Stimulated activated CD4-positive, alpha-beta T cell treated with anti-CD3 and anti-CD28 coated beads, Interleukin-4, amount 100 ng/mL, for 4 hours (primary cell): Measurements from ENCODE around the gene OGDHL.
"Not testable (repeated sequence)": the region's sequence is repeated elsewhere in the genome, so short reads cannot be mapped to it uniquely, and the experiment has no call there.

Experiments
- DNase-seq, 2 experiments: peaks; one replicate each; pipeline ENCODE4 v3.0.0-alpha.2; 2020

The OGDHL gene

DNA sequence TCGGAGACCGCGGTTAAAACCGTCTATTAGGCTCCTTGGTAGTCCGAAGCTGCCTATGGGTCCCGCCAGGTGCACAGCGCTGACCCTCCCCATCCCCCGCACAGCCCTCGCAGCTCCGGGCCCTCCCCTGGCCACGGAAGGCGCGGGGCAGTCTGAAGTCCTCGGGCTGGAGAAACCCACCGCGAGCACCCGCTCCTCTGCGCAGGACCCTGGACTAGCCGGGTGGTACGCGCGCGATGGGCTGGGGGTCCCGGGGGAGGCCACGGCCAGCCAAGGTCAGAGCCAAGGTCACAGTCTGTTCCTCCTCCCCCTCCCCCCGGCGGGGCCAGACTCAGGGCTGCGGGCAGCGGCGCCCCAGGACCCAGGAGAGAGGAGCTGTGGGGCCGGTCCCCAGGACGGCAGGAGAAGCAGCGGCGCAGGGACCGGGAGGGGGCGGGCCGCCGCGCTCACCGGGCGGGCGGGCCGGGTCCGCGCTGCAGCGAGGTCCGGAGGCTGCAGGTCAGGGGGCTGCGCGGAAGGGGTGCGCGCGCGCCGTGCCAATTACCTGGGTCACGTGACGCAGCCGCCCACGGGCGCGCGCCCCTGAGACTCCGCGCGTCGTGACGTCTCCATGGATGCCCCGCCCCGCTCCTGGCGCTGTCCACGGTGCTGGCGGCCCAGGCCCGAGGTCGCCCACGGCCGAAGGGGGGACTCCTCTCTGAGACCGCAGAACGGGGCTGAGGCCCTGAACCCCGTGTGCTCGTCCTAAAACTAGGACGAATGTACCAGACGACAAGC is at the start of gene OGDHL:
OGDHL (minus strand) TSS at position 535 of the 777 bp plus-strand sequence. CDS start 3,731 bp downstream, outside the sequence.
- peak in 1 of 2 experiments; percentile 52 for DNase-seq

DNA sequence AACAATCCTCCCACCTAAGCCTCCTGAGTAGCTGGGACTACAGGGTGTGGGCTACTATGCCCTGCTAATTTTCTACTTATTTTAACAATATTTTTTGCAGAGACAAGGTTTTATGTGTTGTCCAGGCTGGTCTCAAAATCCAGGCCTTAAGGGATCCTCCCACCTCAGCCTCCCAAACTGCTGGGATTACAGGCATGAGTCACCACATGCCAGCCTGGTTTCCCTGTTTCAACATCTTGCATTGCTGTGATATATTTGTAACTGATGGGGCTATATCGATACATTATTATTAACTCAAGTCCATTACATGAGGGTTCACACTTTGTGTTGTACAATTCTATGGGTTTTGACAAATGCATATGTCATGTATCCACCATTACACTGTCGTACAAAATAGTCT is 41.9 kb upstream of the OGDHL start:
- DNase-seq: no peak

DNA sequence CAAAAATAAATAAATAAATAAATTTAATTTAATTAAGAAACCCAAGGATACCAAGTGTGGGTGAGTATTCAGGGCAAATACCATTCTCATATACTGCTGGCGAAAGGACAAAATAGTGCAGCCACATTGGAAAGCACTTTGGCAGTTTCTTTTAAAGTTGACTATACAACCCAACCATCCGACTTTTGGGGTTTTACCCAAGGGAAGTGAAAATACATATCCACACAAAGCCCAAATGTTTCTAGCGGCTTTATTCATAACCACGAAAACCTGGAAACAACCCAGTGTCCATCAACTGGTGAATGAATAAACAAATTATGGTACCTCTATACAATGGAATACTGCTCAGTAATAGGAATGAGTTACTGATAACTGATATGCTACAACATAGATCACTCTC is 36.2 kb upstream of the OGDHL start:
- DNase-seq: no peak

DNA sequence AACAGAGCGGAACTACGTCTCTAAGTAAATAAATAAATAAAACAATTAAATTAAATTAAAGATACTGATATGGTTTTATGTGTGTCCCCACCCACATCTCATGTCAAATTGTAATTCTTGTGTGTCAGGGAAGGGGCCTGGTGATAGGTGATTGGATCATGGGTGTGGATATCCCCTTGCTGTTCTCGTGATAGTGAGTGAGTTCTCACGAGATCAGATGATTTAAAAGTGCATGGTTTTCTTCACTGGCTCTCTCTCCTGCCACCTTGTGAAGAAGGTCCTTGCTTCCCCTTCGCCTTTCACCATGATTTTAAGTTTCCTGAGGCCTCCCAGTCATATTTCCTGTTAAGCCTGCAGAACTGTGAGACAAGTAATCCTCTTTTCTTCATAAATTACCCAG is 29.0 kb upstream of the OGDHL start:
- DNase-seq: no peak

DNA sequence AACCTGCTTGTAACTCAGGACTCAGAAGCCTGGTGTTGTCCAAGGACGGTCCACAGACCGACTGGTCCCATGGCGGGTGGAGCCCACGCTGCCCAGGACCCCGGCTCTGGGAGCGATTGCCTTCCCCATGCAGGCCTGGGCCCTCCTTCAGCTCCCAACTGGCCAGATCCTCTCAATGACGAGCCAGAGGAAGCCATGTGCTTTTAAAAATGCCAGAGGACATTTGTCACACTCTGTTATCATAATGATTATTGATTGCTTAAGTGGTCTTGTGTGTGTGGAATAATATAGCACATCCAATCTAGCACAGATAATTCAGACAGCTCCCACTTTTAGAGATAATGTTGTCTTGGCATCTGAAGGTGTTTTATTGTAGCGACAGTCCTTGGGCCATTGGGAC is 22.6 kb upstream of the OGDHL start:
- no peak for DNase-seq

DNA sequence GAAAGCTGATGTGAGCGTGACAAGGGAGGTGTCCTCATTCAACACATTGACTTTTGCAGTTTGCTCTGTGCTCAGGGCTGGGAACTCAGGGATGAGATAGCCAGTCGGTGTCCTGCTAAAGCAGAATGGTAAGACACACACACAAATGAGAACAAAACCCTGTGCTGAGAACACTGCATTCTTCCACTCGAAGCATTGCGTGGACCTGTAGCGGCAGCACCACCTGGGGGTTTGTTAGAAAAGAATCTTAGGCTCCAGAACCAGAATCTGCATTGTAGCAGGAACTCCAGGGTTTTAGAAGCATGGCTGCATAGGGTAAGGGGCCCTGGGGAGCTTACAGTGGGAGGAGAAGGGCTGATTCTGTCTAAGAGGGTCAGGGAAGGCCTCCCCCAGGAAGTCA is 21.5 kb upstream of the OGDHL start:
- no peak for DNase-seq

DNA sequence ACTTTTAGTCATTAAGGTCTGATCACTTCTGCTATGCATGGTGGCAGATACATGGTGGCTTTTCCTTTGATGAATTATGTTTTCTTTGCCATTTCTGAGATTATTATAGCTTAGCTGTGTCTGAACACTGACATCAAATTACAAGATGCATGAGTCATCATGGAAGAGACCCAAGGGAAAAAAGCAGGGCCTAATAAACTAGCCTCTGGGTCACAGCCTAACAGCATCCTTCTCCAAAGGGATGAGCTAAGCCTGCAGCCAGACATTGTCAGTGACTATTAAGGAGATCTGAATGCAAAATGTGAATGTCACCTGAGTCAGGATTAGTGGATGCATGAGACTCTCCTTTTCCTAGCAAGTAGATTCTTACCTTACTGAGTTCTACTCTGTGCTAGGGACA is 19.1 kb upstream of the OGDHL start:
- no peak for DNase-seq

DNA sequence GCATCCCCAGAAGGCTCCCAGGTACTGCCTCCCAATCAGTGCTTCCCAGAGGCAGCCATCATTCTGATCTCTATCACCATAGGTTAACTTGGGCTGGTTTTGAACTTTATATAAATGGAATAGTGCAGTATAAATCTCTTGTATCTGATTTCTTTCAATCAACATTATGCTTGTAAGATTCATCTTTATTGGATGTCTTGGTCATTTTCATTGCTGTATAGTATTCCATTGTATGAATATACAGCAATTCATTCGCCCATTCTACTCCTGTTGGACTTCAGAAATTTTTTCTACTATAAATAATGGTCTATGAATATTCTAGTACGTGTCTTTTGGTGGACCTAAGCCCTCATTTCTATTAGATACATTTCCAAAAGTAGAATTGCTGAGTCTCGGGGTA is 16.1 kb upstream of the OGDHL start:
- DNase-seq: no peak

DNA sequence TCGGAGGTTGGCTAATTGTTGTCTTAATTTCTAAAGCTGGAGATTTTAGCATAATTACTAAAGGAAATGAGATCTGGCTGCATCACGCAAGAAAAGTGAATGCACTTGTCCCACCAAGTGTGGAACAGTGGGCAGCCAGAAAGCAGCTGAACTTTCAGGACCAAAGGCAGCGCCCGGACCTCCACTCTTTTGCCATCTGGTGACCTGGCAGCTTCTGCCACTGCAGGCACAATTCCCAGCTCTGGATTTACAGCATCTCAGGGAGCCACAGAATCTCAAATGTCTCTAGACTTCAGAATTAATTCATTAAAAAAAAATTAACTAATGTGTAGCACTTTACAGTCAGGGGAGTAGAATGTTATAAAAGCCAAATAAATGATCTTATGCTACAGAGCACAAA is 14.7 kb upstream of the OGDHL start:
- DNase-seq: no peak

DNA sequence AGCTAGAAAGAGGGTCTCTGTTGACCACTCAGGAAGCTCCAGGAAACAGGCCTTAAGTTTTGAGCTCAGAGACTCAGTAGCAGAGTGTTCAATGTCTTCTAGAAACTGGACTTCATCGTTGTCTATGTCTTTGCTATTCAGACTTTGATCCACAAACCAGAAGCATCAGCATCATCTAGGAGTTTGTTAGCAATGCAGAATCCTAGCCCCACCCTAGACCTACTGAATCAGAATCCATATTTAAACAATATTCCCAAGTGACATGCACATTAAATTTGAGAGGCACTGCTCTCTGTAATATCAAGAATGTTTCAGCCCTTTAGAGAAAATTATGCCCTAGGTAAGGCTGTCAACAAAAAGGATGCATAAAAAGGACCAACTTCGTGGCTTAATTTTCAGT is 12.9 kb upstream of the OGDHL start:
- DNase-seq: no peak

DNA sequence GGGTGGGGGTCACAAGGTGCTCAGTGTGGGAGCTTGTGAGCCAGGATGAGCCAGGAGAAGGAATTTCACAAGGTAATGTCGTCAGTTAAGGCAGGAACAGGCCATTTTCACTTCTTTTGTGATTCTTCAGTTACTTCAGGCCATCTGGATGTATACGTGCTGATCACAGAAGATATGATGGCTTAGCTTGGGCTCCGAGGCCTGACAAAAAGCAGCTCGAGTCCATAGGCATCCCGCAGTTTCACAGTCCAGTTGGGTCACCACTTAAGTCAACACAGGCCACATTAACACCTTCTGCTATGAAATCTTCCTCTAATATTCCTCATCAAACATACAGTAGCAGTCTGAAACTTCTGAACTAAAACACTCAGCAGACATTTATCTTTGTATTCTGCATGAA is 10.8 kb upstream of the OGDHL start:
- not testable (repeated sequence) for DNase-seq

DNA sequence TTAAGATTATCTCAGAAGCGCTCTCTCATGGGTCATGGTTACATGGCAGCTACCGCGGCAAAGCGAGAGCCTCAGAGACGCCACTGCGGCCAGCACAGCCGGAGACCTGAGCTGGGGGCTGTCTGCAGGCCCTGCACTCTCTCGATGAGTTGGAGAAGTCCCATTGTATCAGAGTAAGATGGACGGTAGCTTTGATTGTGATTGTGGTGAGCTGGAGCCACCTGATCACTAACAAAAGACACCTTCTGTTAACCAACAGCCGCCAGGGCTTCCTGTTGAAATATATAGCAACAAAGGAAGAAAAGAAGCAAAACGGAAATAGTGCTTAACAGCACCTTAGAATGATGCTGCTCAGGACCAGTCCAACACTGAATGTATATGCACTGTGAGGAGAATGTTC is 8.9 kb upstream of the OGDHL start:
- DNase-seq: not testable (repeated sequence)

DNA sequence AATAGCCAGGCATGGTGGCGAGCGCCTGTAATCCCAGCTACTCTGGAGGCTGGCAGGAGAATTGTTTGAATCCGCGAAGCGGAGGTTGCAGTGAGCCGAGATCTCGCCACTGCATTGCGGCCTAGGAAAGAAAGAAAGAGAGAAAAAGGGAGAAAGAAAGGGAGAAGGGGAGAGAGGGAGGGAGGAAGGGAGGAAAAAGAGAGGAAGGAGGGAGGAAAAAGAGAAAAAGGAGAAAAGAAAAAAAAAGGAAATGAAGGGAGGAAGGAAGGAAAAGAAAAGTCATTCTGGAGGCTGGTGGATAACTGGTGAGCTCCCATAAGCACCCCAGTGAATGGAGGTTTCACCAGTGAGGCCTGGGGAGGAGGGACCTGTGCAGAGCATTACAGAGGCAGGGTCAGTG is 7.6 kb upstream of the OGDHL start:
- DNase-seq: no peak

DNA sequence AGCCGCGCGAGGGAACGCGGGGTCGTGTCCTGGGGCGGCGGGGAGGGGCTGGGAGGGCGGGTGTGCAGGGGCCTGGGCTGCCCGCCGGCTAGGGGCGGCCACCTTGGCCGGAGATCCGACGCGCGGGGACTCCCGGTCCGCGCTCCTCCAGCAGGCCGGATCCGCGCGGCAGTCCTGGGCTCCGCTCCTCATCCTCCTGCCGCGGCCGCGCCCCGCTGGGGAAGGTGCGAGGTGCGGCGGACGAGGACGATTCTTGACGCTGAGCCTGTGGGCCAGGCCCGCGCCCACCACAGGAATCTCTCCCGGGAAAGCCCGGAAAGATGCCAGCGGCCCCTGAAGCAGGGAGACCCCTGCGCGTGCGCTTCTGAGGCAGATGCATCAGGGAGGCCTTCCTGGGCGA is 6.6 kb upstream of the OGDHL start:
- no peak for DNase-seq

DNA sequence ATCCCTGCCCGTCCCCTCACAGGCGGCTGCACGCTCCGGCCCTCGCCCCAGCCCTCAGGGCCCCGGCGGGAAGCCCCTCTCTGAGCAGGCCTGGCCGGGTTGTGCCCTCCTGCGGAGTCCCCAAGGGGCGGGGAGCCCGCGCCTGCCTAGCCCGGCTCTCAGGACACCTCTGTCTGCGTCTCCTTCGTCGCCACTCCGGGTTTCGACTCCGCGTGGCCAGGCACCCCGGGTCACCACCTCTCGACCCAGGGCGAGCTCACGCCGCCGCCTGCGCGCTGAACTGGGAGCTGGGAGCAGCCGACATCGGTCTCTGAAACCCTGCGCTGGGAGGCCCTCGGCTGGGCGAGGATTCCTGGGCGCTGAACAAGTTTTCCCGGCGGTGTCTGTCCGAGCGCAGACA is 6.2 kb upstream of the OGDHL start:
- no peak for DNase-seq

DNA sequence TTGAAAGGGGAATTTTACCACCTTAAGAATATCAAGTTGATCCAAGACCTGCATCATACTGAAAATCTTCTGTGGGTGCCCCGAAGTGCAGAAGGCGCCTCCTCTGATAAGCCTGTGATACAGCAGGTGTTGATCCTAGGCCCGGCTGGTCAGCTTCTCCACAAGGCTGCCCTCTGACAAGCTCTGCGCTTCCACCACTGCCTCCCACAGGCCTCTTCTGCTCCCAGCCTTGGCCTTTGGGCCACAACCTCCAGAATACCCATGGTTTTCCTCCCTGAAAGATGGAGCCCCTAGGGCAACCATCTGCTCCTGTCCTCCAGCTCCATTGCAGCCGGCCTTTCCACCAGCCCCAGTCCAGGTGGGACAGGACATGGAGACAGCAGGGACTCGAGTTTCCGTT is 5.6 kb upstream of the OGDHL start:
- DNase-seq: no peak

DNA sequence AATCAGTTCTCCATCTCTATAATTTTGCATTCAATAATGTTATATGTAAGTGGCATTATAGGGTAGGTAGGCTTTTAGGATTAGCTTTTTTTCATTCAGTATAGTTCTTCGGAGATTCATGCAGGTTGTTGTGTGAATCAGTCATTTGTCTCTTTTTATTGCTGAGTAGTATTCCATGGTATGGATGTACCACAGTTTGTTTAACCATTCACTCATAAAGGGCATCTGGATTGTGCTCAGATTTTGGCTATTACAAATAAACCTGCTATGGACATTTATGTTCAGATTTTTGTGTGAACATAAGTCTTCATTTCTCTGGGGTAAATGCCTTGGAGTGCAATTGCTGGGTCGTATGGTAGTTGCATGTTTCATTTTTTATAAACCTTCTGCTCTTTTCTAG is 4.4 kb upstream of the OGDHL start:
- no peak for DNase-seq

DNA sequence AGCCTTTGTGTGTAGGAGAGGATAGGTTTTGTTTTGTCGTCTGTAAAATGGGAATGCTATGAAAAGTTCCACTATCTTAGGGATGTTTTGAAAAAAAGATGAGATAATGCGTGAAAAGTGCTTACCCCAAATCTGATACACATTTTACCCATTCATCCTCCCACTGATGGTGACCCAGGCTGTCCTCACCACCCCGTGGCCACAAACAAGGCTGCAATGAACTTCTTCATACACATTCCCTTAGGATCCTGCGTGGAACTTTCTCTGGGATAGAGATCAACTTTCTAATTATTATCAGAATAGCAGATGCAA is 399 bp upstream of the OGDHL start:
- DNase-seq: no peak

DNA sequence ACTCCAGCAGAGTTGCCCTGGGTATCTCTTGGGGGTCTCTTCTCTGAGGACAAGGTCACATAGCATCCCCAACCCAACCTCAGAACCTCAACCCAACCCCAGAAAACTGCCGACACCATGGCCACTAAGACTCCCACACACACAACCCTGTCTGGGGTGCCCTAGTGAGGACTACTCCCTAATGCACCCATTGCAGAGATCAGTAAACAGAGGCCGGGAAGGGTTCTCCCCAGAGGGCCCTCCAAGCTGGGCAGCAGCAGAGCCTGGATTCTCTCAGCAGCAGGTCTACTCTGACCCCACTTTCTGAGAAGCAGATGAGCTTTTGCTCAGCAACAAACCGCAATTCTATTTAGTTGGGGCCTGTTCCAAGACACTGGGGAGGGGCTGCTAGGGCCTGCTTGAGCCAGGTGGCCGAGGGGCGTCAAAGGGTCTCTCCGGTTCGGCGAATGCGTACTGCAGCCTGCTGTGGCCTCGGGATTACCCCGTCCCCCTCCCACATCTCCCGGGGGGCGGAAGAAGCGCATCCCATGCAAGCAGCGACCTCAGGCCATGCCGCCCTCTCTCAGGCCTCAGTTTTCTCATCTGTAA is 828 bp downstream of the OGDHL start:
- no peak for DNase-seq

DNA sequence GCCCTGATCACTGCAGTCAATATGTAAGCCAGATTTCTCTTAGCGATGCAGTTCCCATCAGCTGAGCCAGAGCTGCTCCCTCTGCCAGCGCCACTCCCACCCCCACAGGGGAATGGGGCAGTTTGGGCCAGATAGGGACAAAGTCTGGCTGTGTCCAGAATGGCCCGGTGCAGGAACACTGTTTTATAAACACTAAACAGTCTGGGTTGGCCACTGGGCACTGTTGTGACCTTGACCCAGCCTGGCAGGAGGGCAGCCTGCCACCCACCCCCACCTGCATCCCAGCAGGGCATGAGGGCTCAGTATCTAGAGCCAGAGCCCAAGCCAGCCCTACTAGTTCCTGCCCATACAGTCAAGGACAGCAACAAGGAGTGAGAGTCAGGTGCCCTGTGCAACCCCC is 1.3 kb downstream of the OGDHL start:
- no peak for DNase-seq

DNA sequence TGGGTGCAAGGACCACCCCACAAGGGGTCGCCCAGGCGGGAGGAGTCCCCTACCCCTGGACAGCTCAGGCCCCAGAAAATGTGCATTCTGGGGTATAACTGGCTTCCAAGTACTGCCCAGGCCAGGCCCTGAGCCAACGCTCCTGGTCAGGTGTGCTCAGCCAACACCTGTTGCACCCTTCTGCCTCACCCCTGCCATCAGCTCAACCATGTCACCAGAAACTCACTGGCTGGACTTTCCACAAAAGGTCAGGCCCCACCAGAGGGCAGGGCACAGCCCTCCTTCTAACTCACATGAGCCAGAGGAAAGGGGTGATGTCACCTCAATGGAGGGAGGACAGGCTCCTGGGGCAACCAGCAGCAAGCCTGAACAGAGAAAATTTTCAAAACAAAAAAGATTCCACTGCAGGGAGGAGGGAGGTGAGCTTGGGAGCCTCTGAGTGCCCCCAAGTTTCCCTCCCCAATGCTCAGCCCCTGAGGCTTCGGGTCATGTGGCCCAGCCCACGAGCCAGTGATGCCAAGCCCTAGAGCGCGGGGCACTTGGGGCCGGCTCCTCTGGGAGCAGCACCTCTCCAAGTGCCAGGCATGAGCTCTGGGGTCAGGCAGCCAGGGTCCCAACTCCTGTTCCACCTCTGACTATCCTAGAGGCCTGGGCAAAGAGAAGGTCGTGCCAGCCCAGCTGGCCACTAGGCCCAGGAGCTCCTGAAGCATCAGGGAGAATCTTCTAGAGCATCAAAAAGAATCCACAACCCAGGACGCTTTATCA is 2.2 kb downstream of the OGDHL start:
- DNase-seq: no peak

DNA sequence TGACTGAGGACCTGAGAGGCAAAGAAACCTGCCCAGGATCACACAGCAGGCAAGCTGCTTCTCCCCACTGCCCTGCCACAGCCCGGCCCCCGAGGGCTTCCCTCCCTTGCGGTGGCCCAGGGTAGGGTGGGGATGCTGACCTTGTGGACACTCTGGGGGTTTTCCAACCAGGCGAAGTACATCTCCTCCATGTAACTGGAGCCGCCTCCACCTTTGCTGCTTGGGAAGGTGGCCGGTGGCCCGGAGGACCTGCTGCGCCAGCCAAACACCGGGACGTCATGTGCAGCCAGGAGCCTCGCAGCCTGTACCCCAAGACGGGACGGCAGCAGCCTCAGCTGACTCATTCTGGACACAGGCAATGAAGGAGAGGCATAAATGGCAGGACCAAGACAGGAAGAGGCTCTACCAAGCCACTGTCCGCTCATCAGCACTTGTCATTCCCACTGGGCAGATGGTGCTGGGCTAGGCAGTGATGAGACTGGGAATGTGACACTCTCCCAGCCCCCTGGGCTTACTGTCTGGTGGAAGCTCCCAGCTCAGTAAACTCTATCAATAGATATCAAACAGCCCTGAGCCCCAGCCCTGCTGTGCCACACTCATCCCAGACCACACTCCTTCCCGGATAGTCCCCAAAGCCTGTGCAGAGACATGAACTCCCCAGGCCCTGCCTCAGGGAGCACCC is 3.7 kb downstream of the OGDHL start:
- DNase-seq: no peak

DNA sequence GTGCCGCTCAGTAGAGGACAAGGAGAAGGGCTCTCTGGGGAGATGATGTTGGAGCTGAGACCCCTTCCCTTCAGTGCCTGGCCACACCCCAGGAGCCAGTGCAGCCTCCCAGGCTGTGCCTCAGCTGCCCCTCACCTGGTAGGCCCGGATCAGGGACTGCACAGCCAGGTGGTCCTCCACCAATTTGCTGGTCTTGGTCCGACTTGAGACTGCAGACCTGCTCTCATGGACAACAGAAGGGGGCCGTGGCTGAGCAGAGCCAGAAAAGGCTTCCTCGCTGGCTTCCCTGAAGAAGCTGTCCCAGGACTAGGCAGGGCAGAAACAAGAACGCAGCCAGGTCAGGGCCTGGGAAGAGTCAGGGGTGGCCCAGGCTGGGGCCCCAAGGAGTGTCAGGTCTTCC is 5.5 kb downstream of the OGDHL start:
- no peak for DNase-seq

DNA sequence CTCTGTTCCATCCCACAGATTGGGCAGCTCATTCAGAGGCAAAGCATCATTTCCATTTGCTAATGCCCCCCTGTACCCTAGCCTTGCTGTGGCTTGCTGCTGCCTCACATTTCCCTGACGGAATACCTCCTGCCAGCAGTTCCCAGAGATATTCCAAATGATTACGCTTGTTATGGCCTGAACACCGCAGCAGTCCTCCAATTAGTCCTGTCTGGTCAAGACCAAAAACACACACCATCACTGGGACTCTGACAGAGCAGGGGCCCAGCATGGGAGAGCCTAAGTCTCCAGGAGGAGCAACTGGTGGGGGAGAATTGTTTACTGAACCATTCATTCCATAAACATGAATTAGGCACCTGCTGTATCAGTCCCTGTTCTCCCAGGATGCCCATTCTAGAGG is 6.1 kb downstream of the OGDHL start:
- no peak for DNase-seq
